Caco-2 (cell line): Measurements from ENCODE around the gene INSYN1. TPM values are rescaled to one million over a fixed set of nuclear protein-coding genes. Genes with fewer than 3 reads are reported as not detected.

Experiments
- BruUV-seq: library from RNA; stranded (reverse); fragments of 400-500 nt; replicated peaks from 2 replicates; lab custom pipeline; 2021; lab: Mats Ljungman, UMichigan
- CTCF ChIA-PET: fragments of 300-600 bp; sonication (Branson Sonifier 250); formaldehyde crosslinking; loops from one replicate; lab custom pipeline; 2022; ENCODE audit warnings: antibody characterized with exemption; lab: Charles Lee
- POLR2A ChIA-PET: fragments of 300-600 bp; sonication (Branson Sonifier 250); formaldehyde crosslinking; loops from one replicate; lab custom pipeline; 2022; ENCODE audit warnings: antibody characterized with exemption; lab: Charles Lee
- DNase-seq, 2 experiments: peaks; one replicate each; pipeline versions ENCODE4 v3.0.0 to v3.0.0-alpha.2; 2020 to 2022
- H3K27me3 ChIP-seq: replicated peaks from 2 replicates; pipeline ENCODE4 v1.6.0; 2011; ENCODE audit warnings: low read length; ENCODE audit not compliant: control insufficient read depth, insufficient read depth
- H3K36me3 ChIP-seq: 2 replicates; pipeline ENCODE4 v1.5.1; 2011; ENCODE audit warnings: low read length; ENCODE audit not compliant: control insufficient read depth, insufficient read depth
- H3K4me1 ChIP-seq: fragments of 250-450 bp; sonication (Bioruptor Pico); 2 replicates; pipeline ENCODE4 v1.5.1; 2020; ENCODE audit warnings: mild to moderate bottlenecking
- H3K4me3 ChIP-seq: 2 replicates; pipeline ENCODE4 v1.5.1; 2011; ENCODE audit warnings: low read depth, mild to moderate bottlenecking, control low read depth, low read length
- H3K9me3 ChIP-seq: fragments of 250-450 bp; sonication (Bioruptor Pico); 2 replicates; pipeline ENCODE4 v1.5.1; 2020; ENCODE audit warnings: mild to moderate bottlenecking, moderate library complexity
- H3K27ac Mint-ChIP-seq: one replicate; pipeline ENCODE4 v1.8.0; 2022; ENCODE audit warnings: mixed read lengths; ENCODE audit not compliant: unreplicated experiment
- H3K27me3 Mint-ChIP-seq: one replicate; pipeline ENCODE4 v1.8.0; 2022; ENCODE audit warnings: mixed read lengths; ENCODE audit not compliant: insufficient read depth, unreplicated experiment
- H3K36me3 Mint-ChIP-seq: one replicate; pipeline ENCODE4 v1.8.0; 2022; ENCODE audit warnings: mild to moderate bottlenecking, mixed read lengths; ENCODE audit not compliant: insufficient read depth, unreplicated experiment
- H3K4me1 Mint-ChIP-seq: one replicate; pipeline ENCODE4 v1.8.0; 2022; ENCODE audit warnings: low read depth, mixed read lengths; ENCODE audit not compliant: unreplicated experiment
- H3K4me3 Mint-ChIP-seq: one replicate; pipeline ENCODE4 v1.8.0; 2022; ENCODE audit warnings: mild to moderate bottlenecking, moderate library complexity, mixed read lengths; ENCODE audit not compliant: unreplicated experiment
- H3K9me3 Mint-ChIP-seq: one replicate; pipeline ENCODE4 v1.8.0; 2022; ENCODE audit warnings: mixed read lengths; ENCODE audit not compliant: unreplicated experiment
- intact Hi-C: fragments of 100-400 bp; cut with micrococcal nuclease; formaldehyde crosslinking; loops from one replicate; pipeline ENCODE4 v1.10.0; 2022; ENCODE audit not compliant: unreplicated experiment
- total RNA-seq: library from RNA; stranded (reverse); gene quantifications from 2 replicates; pipeline ENCODE4 v1.2.3, GENCODE V29; 2022
- TF ChIP-seq, protein P1 (sequence below), 2 experiments: fragments of 200-600 bp in 1 of 2; IDR thresholded peaks; 1 replicate in 1 of 2; 2 replicates in 1 of 2; pipeline versions ENCODE4 v1.5.1 to v1.8.0; 2011 to 2022; ENCODE audit warnings: antibody characterized with exemption in 1 of 2, control low read depth in 1 of 2, inconsistent platforms in 1 of 2, low read depth in 1 of 2, low read length in 1 of 2, mild to moderate bottlenecking in 1 of 2, moderate library complexity in 1 of 2; ENCODE audit not compliant: insufficient read depth in 1 of 2, severe bottlenecking in 1 of 2, unreplicated experiment in 1 of 2

The INSYN1 gene
- total RNA-seq, 1 experiment from 2014 or later = 0.41 TPM

DNA sequence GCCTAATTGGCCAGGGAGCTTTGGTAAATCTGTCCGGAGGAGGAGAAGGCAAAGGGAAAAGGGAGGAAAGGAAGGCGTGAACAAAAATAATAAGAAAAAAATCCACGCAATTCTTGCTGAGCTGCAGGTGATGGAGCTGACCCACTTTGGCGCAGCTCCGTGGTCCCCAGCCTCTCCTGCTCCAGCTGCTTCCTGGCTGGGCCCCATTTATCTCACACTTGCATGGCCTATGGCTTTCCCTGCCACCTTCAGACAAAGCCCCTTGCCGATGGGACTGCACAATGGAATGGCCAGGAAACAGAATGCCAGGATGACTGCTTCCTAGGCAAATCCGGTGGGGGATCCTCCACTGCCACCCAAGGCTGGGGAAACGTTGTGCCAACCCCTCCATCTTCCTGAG is 6.9 kb downstream of the INSYN1 start:
- intact Hi-C loops = no loop called here
- BruUV-seq = no TSS peak
- ChIA-PET CTCF (no interaction called here), POLR2A (no interaction called here)
- Mint-ChIP-seq H3K27ac (no peak overlapping the region), H3K9me3 (no peaks in the 10 kb centered on the region), H3K27me3 (peaks cover 12% of the 10 kb centered on the region), H3K36me3 (no peaks in the 10 kb centered on the region), H3K4me3 (no peak overlapping the region), H3K4me1 (no peaks in the 10 kb centered on the region)
- Histone ChIP-seq H3K9me3 (no peaks in the 10 kb centered on the region), H3K27me3 (no peaks in the 10 kb centered on the region; the same call in 1 of the 2 replicates), H3K36me3 (no peaks in the 10 kb centered on the region), H3K4me1 (peaks cover 4% of the 10 kb centered on the region), H3K4me3 (no peak overlapping the region)
- no peak for DNase-seq
- TF ChIP-seq, protein P1, sequence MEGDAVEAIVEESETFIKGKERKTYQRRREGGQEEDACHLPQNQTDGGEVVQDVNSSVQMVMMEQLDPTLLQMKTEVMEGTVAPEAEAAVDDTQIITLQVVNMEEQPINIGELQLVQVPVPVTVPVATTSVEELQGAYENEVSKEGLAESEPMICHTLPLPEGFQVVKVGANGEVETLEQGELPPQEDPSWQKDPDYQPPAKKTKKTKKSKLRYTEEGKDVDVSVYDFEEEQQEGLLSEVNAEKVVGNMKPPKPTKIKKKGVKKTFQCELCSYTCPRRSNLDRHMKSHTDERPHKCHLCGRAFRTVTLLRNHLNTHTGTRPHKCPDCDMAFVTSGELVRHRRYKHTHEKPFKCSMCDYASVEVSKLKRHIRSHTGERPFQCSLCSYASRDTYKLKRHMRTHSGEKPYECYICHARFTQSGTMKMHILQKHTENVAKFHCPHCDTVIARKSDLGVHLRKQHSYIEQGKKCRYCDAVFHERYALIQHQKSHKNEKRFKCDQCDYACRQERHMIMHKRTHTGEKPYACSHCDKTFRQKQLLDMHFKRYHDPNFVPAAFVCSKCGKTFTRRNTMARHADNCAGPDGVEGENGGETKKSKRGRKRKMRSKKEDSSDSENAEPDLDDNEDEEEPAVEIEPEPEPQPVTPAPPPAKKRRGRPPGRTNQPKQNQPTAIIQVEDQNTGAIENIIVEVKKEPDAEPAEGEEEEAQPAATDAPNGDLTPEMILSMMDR (IDR thresholded peaks at IDR 0.05; ENCODE audit: insufficient read depth in 1 of 2, low read depth in 1 of 2, low read length in 1 of 2, severe bottlenecking in 1 of 2, unreplicated experiment in 1 of 2) = no peak

DNA sequence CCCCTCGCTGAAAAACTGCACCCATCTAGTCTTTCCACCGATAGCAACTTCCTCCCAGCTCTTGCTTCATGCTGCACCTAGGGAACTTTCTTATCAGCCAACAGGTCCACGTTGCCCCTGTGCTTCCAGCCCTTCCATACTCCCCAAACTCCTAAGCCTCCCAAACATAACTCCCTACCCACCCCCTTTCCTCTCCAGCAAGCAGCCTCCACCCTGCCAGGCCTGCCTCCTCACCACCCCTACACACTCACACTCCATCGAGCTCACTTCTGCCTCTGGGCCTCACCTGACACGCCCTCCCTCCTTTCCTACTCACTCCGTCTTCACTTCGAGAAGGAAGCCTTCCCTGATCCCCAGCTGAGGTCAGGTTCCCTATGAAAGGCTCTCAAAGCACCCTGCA is 8.1 kb downstream of the INSYN1 start:
- TF ChIP-seq, protein P1 (IDR thresholded peaks at IDR 0.05; ENCODE audit: insufficient read depth in 1 of 2, low read depth in 1 of 2, low read length in 1 of 2, severe bottlenecking in 1 of 2, unreplicated experiment in 1 of 2) = no peak

DNA sequence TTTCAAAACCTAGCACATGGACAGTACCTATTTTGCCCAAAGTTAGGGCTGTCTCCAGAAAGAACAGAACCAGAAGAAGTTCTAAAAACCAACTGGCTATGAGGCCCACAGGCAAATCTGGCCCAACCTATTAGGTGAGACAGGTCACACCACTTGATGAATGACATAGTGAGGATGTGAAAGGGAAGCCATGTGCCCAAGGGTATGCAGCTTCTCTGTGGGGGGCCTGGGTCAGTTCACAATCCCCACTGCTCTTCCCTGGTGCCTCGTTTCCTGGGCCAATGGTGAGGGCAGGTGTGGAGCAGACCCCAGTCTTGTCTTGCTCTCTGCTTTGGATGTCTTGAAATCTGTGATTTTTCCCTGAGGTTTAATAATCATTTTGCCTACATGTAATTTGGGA is 8.9 kb downstream of the INSYN1 start:
- no TSS peak for BruUV-seq
- POLR2A ChIA-PET = no interaction called here
- no peak for DNase-seq
- TF ChIP-seq, protein P1 (IDR thresholded peaks at IDR 0.05; ENCODE audit: insufficient read depth in 1 of 2, low read depth in 1 of 2, low read length in 1 of 2, severe bottlenecking in 1 of 2, unreplicated experiment in 1 of 2) = no peak
- no peak overlapping the region for H3K27ac Mint-ChIP-seq
- peaks cover 7% of the 10 kb centered on the region for H3K27me3 Mint-ChIP-seq
- no peaks in the 10 kb centered on the region for H3K4me1 Mint-ChIP-seq
- CTCF ChIA-PET = no interaction called here
- H3K36me3 ChIP-seq = no peaks in the 10 kb centered on the region
- no peak overlapping the region for H3K4me3 ChIP-seq
- no peaks in the 10 kb centered on the region; the same call in 1 of the 2 replicates for H3K27me3 ChIP-seq
- intact Hi-C loops = no loop called here
- no peaks in the 10 kb centered on the region for H3K9me3 ChIP-seq
- H3K36me3 Mint-ChIP-seq = no peaks in the 10 kb centered on the region
- H3K9me3 Mint-ChIP-seq = no peaks in the 10 kb centered on the region
- no peak overlapping the region for H3K4me3 Mint-ChIP-seq
- H3K4me1 ChIP-seq = peaks cover 4% of the 10 kb centered on the region

More for the DNA sequence above, 8.1 kb downstream of the INSYN1 start:
- Mint-ChIP-seq H3K27ac (no peak overlapping the region), H3K27me3 (peaks cover 11% of the 10 kb centered on the region), H3K4me1 (no peaks in the 10 kb centered on the region), H3K9me3 (no peaks in the 10 kb centered on the region), H3K36me3 (no peaks in the 10 kb centered on the region), H3K4me3 (no peak overlapping the region)
- ChIA-PET CTCF (no interaction called here), POLR2A (no interaction called here)
- no peaks in the 10 kb centered on the region for H3K36me3 ChIP-seq
- no peak for DNase-seq
- peaks cover 4% of the 10 kb centered on the region for H3K4me1 ChIP-seq
- H3K9me3 ChIP-seq = no peaks in the 10 kb centered on the region
- no peaks in the 10 kb centered on the region; the same call in 1 of the 2 replicates for H3K27me3 ChIP-seq
- no peak overlapping the region for H3K4me3 ChIP-seq
- intact Hi-C loops = no loop called here
- BruUV-seq = no TSS peak
